NCI-H1930 (cell line): ENCODE measurements around the gene SOD3.

ENCODE experiments used
- DNase-seq, 2 experiments: peaks; one replicate each; lab custom pipeline; 2025; lab: John Stamatoyannopoulos, UW

Gene SOD3, protein sequence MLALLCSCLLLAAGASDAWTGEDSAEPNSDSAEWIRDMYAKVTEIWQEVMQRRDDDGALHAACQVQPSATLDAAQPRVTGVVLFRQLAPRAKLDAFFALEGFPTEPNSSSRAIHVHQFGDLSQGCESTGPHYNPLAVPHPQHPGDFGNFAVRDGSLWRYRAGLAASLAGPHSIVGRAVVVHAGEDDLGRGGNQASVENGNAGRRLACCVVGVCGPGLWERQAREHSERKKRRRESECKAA

DNA sequence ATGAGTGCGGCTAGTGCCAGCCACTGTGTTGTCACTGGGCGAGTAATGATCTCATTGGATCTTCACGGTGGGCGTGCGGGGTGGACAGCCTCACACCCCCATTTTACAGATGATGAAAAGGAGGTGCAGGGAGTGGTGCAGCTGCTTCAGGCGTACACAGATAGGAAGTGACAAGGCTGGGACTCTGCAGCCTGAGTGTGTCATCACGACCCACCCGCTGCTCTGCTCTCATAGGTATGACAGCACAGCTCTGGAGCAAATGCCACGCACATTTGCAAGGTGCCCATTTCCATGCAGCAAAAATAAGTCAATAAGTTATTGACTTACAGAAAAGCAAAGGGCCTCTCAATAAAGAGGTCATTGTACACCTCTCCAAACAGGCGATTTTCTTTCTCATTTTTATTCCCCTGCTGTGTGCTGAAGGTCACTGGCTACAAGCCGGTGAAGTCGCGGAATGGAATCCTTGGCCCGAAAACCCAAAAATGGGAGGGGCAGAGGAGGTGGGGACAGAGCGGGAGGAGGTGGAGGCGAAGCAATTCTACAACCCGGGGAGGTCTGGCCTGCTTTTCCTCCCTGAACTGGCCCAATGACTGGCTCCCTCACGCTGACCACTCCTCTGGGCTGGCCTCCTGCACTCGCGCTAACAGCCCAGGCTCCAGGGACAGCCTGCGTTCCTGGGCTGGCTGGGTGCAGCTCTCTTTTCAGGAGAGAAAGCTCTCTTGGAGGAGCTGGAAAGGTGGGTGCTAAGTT is at the start of gene SOD3:
TSS of gene SOD3 (plus strand) at position 658 of the 750 bp plus-strand sequence. CDS start 3,949 bp downstream, outside the sequence.
- DNase-seq = no peak

DNA sequence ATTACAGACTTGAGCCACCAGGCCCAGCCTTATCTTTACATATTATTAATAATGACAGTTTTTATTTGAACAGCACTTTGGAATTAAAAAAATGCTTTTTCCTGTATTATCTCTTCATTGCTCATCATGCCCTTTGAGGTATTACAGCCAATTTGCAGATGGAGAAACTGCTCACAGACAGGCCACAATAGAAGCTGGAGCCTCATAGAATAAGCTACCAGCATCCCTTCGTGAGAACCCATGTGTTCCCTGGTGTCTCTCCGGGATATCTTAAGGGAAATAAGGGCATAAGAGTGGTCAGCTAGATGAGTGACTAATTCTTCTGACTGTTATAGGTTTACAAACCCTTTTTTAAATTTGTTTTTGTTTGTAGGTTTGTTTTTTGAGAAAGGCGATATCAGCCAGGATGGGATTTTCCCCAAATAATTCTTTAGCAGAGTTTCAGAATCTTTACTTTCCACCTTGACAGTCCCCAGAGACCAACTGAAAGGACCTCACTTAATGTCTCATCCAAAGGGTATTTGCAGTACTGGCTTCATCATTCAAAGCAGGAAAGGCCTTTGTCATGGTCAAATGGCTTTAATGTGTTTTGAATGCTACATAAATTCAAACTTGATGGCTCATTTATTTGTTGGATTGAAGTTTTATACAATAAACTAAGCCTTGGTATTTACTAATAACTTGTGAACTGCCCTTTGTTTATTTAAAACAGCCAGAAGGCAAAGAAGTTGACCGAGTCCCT is 48.0 kb upstream of the SOD3 start:
- no peak for DNase-seq

GRCh38 chr4:24748023-24748422 is 47.4 kb upstream of the SOD3 start:
- DNase-seq = no peak

GRCh38 chr4:24748758-24749350 is 46.5 kb upstream of the SOD3 start:
- no peak for DNase-seq

DNA sequence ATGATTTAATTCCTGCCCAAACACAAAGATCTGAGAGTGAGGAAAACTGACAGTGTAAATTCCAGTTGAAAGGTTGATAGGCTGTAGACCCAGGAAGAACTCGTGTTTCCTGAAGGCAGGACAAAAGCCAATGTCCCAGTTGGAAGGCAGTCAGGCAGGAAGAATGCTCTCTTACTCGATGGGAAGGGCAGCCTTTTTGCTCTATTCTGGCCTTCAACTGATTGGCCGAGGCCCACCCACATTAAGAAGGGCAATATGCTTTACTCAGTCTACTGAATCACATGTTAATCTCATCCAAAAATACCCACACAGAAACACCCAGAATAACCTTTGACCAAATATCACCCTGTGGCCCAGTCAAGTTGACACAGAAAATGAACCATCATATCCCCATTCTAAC is 45.3 kb upstream of the SOD3 start:
- DNase-seq = no peak

GRCh38 chr4:24751926-24752539 is 43.3 kb upstream of the SOD3 start:
- DNase-seq = no peak

- no peak for DNase-seq
Observed at GRCh38 chr4:24753519-24753918, 41.9 kb upstream of the SOD3 start.

GRCh38 chr4:24754571-24754970 is 40.8 kb upstream of the SOD3 start:
- DNase-seq = no peak

GRCh38 chr4:24763631-24764297 is 31.6 kb upstream of the SOD3 start:
- no peak for DNase-seq

DNA sequence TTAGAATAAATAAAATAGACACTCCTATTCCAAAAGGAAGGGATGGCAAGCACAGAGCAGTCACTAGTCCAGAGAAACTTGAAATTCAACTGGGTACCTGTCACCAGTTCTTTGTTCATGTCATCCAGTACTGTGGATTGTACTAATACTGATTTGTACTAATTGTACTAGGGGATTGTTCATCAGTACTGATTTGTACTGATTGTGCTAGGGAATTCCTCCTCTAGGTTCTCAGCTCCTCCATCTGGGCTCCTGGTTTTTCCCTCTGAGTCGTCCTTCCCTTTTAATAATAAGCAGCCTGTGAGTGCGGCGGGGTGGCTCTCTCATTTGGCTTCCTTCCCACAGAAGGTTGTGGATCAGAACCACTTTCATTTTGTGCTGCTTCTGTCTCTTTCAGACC is 31.0 kb upstream of the SOD3 start:
- no peak for DNase-seq

DNA sequence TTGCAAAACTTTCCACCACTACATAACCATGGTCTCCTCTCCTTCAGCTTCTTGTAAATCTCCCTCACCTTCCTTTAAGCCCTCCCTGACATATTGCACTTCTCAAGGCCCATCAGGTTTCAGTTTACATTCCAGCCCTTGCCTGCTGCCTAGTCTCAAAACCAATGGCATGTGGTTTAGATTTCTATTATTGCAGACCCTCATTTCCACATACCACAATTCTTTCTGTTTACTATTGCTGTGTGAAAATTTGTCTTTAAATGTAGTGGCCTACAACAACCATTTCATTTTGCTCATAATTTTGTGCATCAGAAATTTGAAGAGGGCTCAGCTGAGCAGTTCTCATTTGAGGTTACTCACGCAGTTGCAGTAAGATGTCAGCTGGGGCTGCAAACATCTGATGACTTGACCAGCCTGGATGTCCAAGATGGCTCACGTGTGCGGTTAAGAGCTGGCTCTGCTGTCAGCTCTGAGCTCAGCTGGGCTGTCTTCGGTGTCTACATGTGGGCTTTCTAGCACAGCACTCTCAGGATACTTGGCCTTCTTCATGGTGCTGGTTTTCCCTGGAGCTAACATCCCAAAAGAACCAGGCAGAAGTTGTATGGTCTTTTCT is 29.9 kb upstream of the SOD3 start:
- no peak for DNase-seq

DNA sequence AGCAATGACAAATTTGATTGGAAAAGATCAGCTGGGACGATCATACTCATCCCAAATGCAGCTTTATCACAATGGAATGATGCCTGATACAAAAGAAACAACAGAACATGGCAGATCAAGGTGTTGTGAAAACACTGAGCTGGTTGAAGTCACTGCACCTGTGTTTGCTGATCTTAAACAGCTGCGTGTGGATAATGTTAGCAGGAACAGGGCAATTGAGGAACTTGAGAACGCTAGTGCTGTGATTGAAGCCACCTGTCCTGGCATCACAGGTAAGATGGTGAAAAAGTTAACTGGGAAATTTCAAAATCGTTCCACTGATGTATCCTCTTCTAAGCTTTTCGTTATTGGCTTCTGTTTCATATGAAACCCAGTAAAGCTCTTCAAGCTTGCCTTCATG is 27.4 kb upstream of the SOD3 start:
- no peak for DNase-seq

DNA sequence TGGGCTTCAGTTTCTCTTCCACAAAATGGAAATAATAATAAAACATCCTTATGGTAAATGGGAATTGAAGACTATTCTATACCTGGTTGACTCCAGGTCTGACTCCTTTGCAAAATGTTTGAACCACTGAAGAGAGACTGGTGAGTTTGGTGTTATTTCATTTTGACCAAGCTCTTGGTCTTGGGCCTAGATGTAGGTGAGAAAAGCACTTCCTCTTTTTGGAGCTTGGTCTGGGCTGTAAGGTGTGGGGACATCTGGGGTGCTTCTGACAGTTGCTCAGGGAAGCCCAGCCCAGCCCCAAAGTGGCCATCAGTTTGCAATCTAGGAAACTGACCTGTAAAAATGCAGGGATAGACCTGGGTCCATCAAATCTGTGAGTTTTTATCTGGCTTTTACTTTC is 26.8 kb upstream of the SOD3 start:
- no peak for DNase-seq

GRCh38 chr4:24769571-24769970 is 25.8 kb upstream of the SOD3 start:
- DNase-seq = no peak

DNA sequence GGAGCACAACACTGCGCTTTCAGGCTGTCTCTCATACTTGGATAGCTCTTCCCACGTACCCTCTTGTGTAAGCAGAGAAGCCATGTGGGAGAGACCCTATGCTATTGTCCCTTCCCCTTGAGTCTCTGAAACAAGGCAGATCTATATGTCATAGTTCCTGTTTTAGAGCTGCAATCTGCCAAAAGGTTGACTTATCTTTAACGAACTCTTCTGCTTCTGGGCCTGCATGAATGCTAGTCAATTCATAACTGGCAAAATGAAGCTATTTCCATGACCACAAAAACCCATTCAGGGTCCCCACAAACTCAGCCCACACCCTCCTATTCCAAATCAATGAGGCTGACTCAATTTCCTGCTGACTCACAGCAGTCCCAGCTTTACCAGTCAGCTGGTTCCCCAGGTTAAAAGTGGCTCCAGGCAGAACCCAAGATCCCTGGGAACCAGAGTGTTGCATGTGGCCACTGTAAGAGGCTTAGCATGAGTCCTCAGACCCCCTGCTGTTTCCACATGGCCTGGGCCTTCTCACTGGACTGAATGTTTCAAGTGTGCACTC is 25.3 kb upstream of the SOD3 start:
- DNase-seq = no peak

DNA sequence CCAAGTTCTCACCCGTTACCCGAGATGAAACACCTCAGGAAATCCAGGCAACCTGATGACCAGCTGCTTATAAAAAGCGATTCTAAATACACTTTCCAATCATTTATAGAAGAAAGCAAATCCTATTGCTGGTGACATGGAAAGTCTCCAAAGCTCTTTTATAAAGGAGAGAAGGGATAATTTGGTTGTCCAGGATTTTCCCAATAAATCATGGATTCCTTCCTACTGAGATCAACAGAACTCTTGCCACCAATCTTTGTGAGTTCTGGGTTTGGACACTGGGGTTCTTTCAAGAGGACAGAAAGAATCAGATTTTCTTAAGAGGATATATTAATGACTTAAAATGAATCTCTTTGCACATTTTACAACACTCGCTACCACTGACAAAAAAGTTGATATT is 24.7 kb upstream of the SOD3 start:
- no peak for DNase-seq

GRCh38 chr4:24771241-24771640 is 24.1 kb upstream of the SOD3 start:
- no peak for DNase-seq

DNA sequence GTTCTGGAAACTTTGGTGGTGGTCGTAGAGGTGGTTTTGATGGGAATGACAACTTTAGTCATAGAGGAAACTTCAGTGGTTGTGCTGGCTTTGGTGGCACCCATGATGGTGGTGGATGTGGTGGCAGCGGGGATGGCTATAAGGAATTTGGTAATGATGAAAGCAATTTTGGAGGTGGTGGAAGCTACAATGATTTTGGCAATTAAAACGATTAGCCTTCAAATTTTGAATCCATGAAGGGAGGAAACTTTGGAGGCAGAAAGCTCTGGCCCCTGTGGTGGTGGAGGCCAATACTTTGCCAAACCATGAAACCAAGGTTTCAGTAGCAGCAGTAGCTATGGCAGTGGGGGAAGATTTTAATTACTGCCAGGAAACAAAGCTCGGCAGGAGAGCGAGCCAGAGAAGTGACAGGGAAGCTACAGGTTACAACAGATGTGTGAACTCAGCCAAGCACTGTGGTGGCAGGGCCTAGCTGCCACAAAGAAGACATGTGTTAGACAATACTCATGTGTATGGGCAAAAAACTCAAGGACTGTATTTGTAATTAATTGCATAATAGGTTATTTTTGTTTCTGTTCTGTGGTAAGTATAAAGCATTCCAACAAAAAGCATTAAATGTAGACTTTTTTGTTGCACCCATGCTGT is 23.2 kb upstream of the SOD3 start:
- DNase-seq = no peak

DNA sequence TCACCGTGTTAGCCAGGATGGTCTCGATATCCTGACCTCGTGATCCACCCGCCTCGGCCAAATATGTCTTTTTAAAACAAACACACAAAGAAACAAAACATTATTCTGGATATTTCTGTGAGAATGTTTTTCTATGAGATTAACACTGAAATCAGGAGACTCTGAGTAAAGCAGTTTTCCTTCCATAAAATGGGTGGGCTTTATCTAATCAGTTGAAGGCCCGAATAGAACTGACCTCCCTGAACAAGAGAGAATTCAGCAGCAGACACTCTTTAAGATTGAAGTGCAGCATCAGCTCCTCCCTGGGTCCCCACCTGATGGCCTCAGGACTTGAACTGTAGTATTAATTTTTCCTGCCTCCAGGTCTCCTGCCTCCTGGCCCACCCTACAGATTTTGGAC is 22.4 kb upstream of the SOD3 start:
- DNase-seq = no peak

DNA sequence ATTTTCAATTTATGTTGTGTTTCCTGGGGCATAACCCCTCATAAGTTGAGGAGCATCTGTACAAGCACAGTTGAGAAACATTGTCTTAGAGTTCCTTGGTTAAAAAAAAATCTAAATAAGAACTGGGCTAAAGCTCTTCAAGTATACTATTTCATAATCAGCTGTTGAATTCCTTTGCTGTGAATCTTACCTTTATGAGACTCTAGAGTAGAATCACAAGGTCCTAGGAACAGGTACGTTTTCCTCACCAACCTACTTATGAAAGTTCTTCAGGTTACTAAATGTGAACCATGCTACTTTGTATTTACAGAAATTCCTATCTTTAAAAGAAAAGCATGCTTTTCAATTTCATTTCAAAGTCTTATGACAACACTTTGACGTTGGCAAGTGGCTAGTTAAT is 20.9 kb upstream of the SOD3 start:
- no peak for DNase-seq
